Cerebellar nuclear complex (tissue), 1 donor: ENCODE data around the gene MAGEB17.
"Not testable (repeated sequence)": the region's sequence is repeated elsewhere in the genome, so short reads cannot be mapped to it uniquely, and the experiment has no call there.

Experiments used
- DNase-seq, 2 experiments: peaks; one replicate each; lab custom pipeline; 2025; lab: John Stamatoyannopoulos, UW

Gene MAGEB17

GRCh38 chrX:16156692-16157331 is 10.5 kb upstream of the MAGEB17 start:
- DNase-seq = no peak

- no peak for DNase-seq
Observed at GRCh38 chrX:16160729-16161128, 6.6 kb upstream of the MAGEB17 start.

- DNase-seq = not testable (repeated sequence)
Observed at GRCh38 chrX:16161173-16161572, 6.1 kb upstream of the MAGEB17 start.

- DNase-seq = no peak
Observed at GRCh38 chrX:16162391-16162790, 4.9 kb upstream of the MAGEB17 start.

GRCh38 chrX:16164748-16165147 is 2.5 kb upstream of the MAGEB17 start:
- no peak for DNase-seq

- no peak for DNase-seq
Observed at GRCh38 chrX:16171039-16171438, 3.8 kb downstream of the MAGEB17 start.

GRCh38 chrX:16171944-16172343 is 4.7 kb downstream of the MAGEB17 start:
- no peak for DNase-seq

- no peak for DNase-seq
Observed at GRCh38 chrX:16172391-16172790, 5.1 kb downstream of the MAGEB17 start.

GRCh38 chrX:16175329-16176061 is 8.2 kb downstream of the MAGEB17 start:
- no peak for DNase-seq

- DNase-seq = no peak
Observed at GRCh38 chrX:16177260-16177659, 10.0 kb downstream of the MAGEB17 start.

- DNase-seq = not testable (repeated sequence)
Observed at GRCh38 chrX:16183843-16184242, 16.6 kb downstream of the MAGEB17 start.

GRCh38 chrX:16185725-16186136 is 18.4 kb downstream of the MAGEB17 start:
- DNase-seq = no peak

GRCh38 chrX:16186380-16187007 is 19.2 kb downstream of the MAGEB17 start:
- DNase-seq = no peak

- no peak for DNase-seq
Observed at GRCh38 chrX:16187024-16187760, 19.9 kb downstream of the MAGEB17 start.

- no peak for DNase-seq
Observed at GRCh38 chrX:16188687-16189086, 21.4 kb downstream of the MAGEB17 start.

GRCh38 chrX:16191605-16192004 is 24.3 kb downstream of the MAGEB17 start:
- no peak for DNase-seq

GRCh38 chrX:16196829-16197228 is 29.5 kb downstream of the MAGEB17 start:
- DNase-seq = no peak

- no peak for DNase-seq
Observed at GRCh38 chrX:16199343-16199742, 32.1 kb downstream of the MAGEB17 start.

GRCh38 chrX:16202943-16203342 is 35.7 kb downstream of the MAGEB17 start:
- DNase-seq = no peak

GRCh38 chrX:16204538-16204937 is 37.3 kb downstream of the MAGEB17 start:
- no peak for DNase-seq

GRCh38 chrX:16205840-16206239 is 38.6 kb downstream of the MAGEB17 start:
- no peak for DNase-seq

GRCh38 chrX:16207634-16208033 is 40.4 kb downstream of the MAGEB17 start:
- DNase-seq = no peak
